Tibial nerve (tissue), 4 donors: Measurements from ENCODE around the gene C1orf35.

Experiments
- CTCF ChIP-seq, 5 experiments: fragments of 200-600 bp in 3 of 5; fragments of 450-650 bp in 2 of 5; sonication (generic) in 3 of 5; IDR thresholded peaks; one replicate each; pipeline ENCODE4 v1.5.1; 2016 to 2019; ENCODE audit warnings: antibody characterized with exemption in 5 of 5, mild to moderate bottlenecking in 3 of 5, moderate library complexity in 2 of 5
- EP300 ChIP-seq, 2 donors: sonication (generic); formaldehyde crosslinking; IDR thresholded peaks; one replicate each; pipeline ENCODE4 v1.6.1; 2017; ENCODE audit warnings: antibody characterized with exemption in 2 of 2, mild to moderate bottlenecking in 1 of 2

GRCh38 chr1:228095938-228096337, 7.2 kb downstream of the C1orf35 start:
- TF ChIP-seq EP300 (IDR thresholded peaks at IDR 0.05) = no peak
- TF ChIP-seq CTCF (IDR thresholded peaks at IDR 0.05) = no peak
